Adrenal gland (tissue), 12 donors: ENCODE results near the gene TMEM135. TPM values are rescaled to one million over a fixed set of nuclear protein-coding genes. Genes with fewer than 3 reads are reported as not detected.

Source experiments
- DNase-seq, 7 donors: peaks; one replicate each; pipeline ENCODE4 v3.0.0-alpha.2; 2019 to 2020
- H3K27ac ChIP-seq, 5 donors: fragments of 200-600 bp; sonication (generic) in 4 of 5; 1 replicate in 3 of 5; 2 replicates in 2 of 5; pipeline versions ENCODE4 v1.5.1 to v1.8.0; 2016 to 2020; ENCODE audit warnings: mild to moderate bottlenecking in 1 of 5
- H3K27me3 ChIP-seq: fragments of 200-600 bp; 2 replicates; pipeline ENCODE4 v1.8.0; 2021
- H3K36me3 ChIP-seq, 2 donors: fragments of 200-600 bp; replicated peaks in 1 of 2; 1 replicate in 1 of 2; 2 replicates in 1 of 2; pipeline versions ENCODE4 v1.5.1 to v1.8.0; 2018 to 2022
- H3K4me1 ChIP-seq, 2 donors: fragments of 200-600 bp; replicated peaks in 1 of 2; 1 replicate in 1 of 2; 2 replicates in 1 of 2; pipeline versions ENCODE4 v1.5.1 to v1.8.0; 2018 to 2021
- H3K4me3 ChIP-seq, 4 donors: fragments of 200-600 bp; sonication (generic) in 3 of 4; one replicate each; pipeline ENCODE4 v1.5.1; 2016 to 2018
- H3K9me3 ChIP-seq, 3 donors: fragments of 200-600 bp; sonication (generic) in 1 of 3; replicated peaks in 1 of 3; 1 replicate in 2 of 3; 2 replicates in 1 of 3; pipeline versions ENCODE4 v1.5.1 to v1.8.0; 2016 to 2021
- POLR2A ChIP-seq, 2 donors: fragments of 450-650 bp; IDR thresholded peaks; one replicate each; pipeline ENCODE4 v1.6.1; 2017; ENCODE audit warnings: antibody characterized with exemption in 2 of 2, mild to moderate bottlenecking in 2 of 2, moderate library complexity in 1 of 2
- WGBS, 4 donors: extraction: QIAGEN DNeasy Blood & Tissue Kit in 2 of 4; methylation state at CpG; one replicate each; pipeline versions ENCODE4 v1.1.5 to v1.1.7; 2013 to 2017; 5-methylcytosine and 5-hydroxymethylcytosine counted together
- intact Hi-C, 2 donors: fragments of 100-400 bp; cut with DNase I; formaldehyde crosslinking; loops; one replicate each; pipeline versions ENCODE4 v1.14.1 to v1.15.0; 2022 to 2023
- polyA plus RNA-seq, 3 donors: library from polyadenylated mRNA; stranded (reverse); fragments of 200-250 nt in 2 of 3; fragments of 350-450 nt in 1 of 3; fragmentation: Illumina TruSeq in 1 of 3; extraction: RNeasy Lipid Tissue Mini Kit (QIAGEN cat#74804) in 1 of 3; gene quantifications; one replicate each; pipeline ENCODE4 v1.2.3, GENCODE V29; 2013 to 2014
- total RNA-seq, 9 donors: library from RNA; depleted of rRNA in 4 of 9; stranded (reverse); fragments of >200 nt in 4 of 9; fragments of 120-200 nt in 1 of 9; fragmentation: NEBNext Ultra II Directional in 1 of 9; extraction: Animal tissue kit (Norgen Biotek cat#: 25700) in 1 of 9; gene quantifications; one replicate each; pipeline versions ENCODE4 v1.1.0 to v1.2.4, GENCODE V29; 2013 to 2023
- TF ChIP-seq, protein P1 (sequence below), 6 experiments: fragments of 450-650 bp in 4 of 6; fragments of 200-600 bp in 2 of 6; sonication (generic) in 1 of 6; IDR thresholded peaks; 1 replicate in 5 of 6; 2 replicates in 1 of 6; pipeline versions ENCODE4 v1.5.1 to v1.8.0; 2016 to 2021; ENCODE audit warnings: antibody characterized with exemption in 6 of 6, mild to moderate bottlenecking in 2 of 6, moderate library complexity in 1 of 6
- donor health status: healthy with polysubstance abuse.
- donor health status: Bipolar disorder and iron deficiency.
- donor health status: DM: yes; HTN: yes; CAD: no.
- donor health status: DM: no; HTN: no; CAD: no.
- donor health status: DM: no; HTN: no; CAD: no.
- donor health status: DM: yes; HTN: yes; CAD: no.

The TMEM135 gene
- total and polyA plus RNA-seq, 12 donors: 8.2 to 101 (median 44.5) TPM

DNA sequence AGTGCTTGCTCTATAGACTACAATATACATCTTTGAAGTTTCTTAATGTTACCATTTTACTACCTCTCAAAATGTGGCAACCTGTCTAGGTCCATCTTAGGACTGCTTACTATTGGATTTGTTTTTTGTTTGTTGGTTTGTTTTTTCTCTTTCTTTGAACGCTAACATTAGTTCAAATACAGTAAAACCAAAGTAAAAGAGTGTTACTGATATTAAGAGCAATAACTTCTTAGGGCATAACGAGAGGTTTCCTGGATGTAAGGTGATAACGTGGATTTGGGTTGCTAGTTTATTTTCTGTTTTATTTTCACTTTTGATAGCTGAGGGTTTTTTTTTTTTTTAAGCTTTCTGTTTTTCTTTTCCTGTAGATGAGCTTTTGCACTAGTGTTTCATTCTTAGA is 43.6 kb downstream of the TMEM135 start:
- TF ChIP-seq, protein P1, sequence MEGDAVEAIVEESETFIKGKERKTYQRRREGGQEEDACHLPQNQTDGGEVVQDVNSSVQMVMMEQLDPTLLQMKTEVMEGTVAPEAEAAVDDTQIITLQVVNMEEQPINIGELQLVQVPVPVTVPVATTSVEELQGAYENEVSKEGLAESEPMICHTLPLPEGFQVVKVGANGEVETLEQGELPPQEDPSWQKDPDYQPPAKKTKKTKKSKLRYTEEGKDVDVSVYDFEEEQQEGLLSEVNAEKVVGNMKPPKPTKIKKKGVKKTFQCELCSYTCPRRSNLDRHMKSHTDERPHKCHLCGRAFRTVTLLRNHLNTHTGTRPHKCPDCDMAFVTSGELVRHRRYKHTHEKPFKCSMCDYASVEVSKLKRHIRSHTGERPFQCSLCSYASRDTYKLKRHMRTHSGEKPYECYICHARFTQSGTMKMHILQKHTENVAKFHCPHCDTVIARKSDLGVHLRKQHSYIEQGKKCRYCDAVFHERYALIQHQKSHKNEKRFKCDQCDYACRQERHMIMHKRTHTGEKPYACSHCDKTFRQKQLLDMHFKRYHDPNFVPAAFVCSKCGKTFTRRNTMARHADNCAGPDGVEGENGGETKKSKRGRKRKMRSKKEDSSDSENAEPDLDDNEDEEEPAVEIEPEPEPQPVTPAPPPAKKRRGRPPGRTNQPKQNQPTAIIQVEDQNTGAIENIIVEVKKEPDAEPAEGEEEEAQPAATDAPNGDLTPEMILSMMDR (IDR thresholded peaks at IDR 0.05): no peak
- no peak for TF ChIP-seq POLR2A (IDR thresholded peaks at IDR 0.05)
- H3K27me3 ChIP-seq: no peaks in the 10 kb centered on the region
- H3K9me3 ChIP-seq: no peaks in the 10 kb centered on the region
- WGBS, 4 donors: 51 to 60% (median 57%) methylated on average over 3 of the region's 3 CpGs
- no peak overlapping the region for H3K27ac ChIP-seq
- H3K4me1 ChIP-seq: no peaks in the 10 kb centered on the region
- no peaks in the 10 kb centered on the region for H3K36me3 ChIP-seq
- peak overlapping the region in 1 of 4 donors; percentile 37 for H3K4me3 ChIP-seq
- intact Hi-C loops: no loop called here
- no peak for DNase-seq

DNA sequence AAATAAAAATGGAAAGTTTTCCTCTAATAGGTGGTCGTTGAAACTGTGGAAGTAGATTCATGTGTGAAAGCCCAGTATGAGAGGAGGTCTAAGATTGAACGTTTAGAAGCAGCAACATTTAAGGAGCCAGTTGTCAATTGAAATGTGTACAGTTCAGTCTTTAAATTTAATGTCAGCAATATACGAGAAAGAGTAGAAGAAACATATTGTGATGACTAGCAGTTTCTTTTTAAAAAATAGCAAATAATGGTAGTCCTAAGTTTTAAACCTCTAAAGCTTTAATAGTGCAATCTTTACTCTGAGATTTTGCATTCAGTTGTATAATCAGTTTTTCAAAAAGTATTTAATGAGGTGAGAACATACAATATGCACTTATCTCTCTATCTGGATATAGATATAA is 44.9 kb downstream of the TMEM135 start:
- whole genome bisulfite sequencing, 4 donors: 66 to 72% (median 69%) methylated on average over 3 of the region's 3 CpGs
- TF ChIP-seq, protein P1 (IDR thresholded peaks at IDR 0.05): no peak
- no peak for TF ChIP-seq POLR2A (IDR thresholded peaks at IDR 0.05)
- intact Hi-C loops: no loop called here

DNA sequence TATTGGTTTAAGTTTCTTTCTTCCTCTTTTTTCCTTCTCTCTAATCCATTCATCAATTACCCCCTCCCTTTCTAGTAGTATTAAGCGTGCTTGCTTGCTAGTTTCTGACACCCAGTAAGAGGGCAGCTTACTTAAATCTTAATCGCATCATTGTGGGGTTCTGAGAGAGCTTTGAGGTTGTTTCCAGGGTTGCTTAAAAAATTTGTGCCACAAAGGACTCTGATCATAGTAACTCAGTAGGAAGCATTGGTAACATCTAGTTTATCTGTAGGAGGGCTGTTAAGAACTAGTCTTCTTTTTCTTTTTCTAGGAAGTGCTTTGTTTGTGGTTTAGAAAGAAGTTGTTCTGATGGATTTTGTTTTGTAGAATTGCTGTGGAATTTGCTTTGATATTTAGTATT is 45.3 kb downstream of the TMEM135 start:
- intact Hi-C loops: no loop called here
- DNase-seq: no peak
- Histone ChIP-seq H3K27ac (no peak overlapping the region), H3K4me1 (no peaks in the 10 kb centered on the region), H3K36me3 (no peaks in the 10 kb centered on the region), H3K27me3 (no peaks in the 10 kb centered on the region), H3K9me3 (no peaks in the 10 kb centered on the region), H3K4me3 (no peak overlapping the region)
- WGBS, 4 donors: 87 to 91% (median 91%) methylated on average over 2 of the region's 2 CpGs
- no peak for TF ChIP-seq POLR2A (IDR thresholded peaks at IDR 0.05)
- TF ChIP-seq, protein P1 (IDR thresholded peaks at IDR 0.05): no peak

More for the DNA sequence above, 44.9 kb downstream of the TMEM135 start:
- H3K27me3 ChIP-seq: no peaks in the 10 kb centered on the region
- H3K27ac ChIP-seq: no peak overlapping the region
- no peaks in the 10 kb centered on the region for H3K9me3 ChIP-seq
- DNase-seq: no peak
- no peaks in the 10 kb centered on the region for H3K36me3 ChIP-seq
- no peaks in the 10 kb centered on the region for H3K4me1 ChIP-seq
- H3K4me3 ChIP-seq: no peak overlapping the region

DNA sequence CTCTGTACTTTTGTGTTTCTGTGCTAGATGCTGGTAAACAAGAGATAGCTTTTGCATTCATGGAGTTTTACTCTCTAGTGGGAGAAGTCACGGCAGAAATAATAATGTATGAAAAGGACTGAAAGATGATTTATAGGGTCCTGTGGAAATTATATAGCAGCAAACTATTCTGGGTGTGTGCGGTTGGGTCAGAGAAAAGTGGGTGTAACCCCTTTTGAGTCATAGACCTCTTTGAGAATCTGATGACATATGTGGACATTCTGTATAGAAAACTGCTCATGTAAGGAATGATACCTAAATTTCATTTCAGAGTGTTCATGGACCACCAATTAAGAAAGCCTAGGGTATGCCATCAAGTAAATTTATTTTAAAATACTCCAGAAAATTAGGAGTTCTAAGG is 54.4 kb downstream of the TMEM135 start:
- TF ChIP-seq, protein P1 (IDR thresholded peaks at IDR 0.05): no peak
- no peak for TF ChIP-seq POLR2A (IDR thresholded peaks at IDR 0.05)
- Histone ChIP-seq H3K4me1 (no peaks in the 10 kb centered on the region), H3K36me3 (no peaks in the 10 kb centered on the region), H3K27me3 (no peaks in the 10 kb centered on the region), H3K4me3 (no peak overlapping the region), H3K27ac (no peak overlapping the region), H3K9me3 (peaks cover 0 to 15% (median 0%) of the 10 kb centered on the region in 3 donors)
- 95 to 99% (median 97%) methylated on average over 2 of the region's 2 CpGs for WGBS, 4 donors
- intact Hi-C loops: no loop called here
- no peak for DNase-seq
